ENCODE measurements around the gene TAF4B.
"Not testable (repeated sequence)": the region's sequence is repeated elsewhere in the genome, so short reads cannot be mapped to it uniquely, and the experiment has no call there.

Gene TAF4B

GRCh38 chr18:26233208-26233607 is 7.0 kb downstream of the TAF4B start:
- DNase-seq (ENCODE audit: low read depth): no peak

GRCh38 chr18:26237363-26237762 is 11.1 kb downstream of the TAF4B start:
- not testable (repeated sequence) for DNase-seq (ENCODE audit: low read depth)

GRCh38 chr18:26238718-26239117 is 12.5 kb downstream of the TAF4B start:
- DNase-seq (ENCODE audit: low read depth): not testable (repeated sequence)

- not testable (repeated sequence) for DNase-seq (ENCODE audit: low read depth)
These were observed 16.1 kb downstream of the TAF4B start for GRCh38 chr18:26242392-26242791.

- not testable (repeated sequence) for DNase-seq (ENCODE audit: low read depth)
These were observed 19.2 kb downstream of the TAF4B start for GRCh38 chr18:26245434-26245833.

- DNase-seq (ENCODE audit: low read depth): no peak
These were observed 26.2 kb downstream of the TAF4B start for GRCh38 chr18:26252411-26252810.

GRCh38 chr18:26254808-26255207 is 28.6 kb downstream of the TAF4B start:
- DNase-seq (ENCODE audit: low read depth): not testable (repeated sequence)

GRCh38 chr18:26255695-26256622 is 29.7 kb downstream of the TAF4B start:
- no peak for DNase-seq (ENCODE audit: low read depth)

- DNase-seq (ENCODE audit: low read depth): no peak
These were observed 32.5 kb downstream of the TAF4B start for GRCh38 chr18:26258711-26259110.

GRCh38 chr18:26259416-26259815 is 33.2 kb downstream of the TAF4B start:
- not testable (repeated sequence) for DNase-seq (ENCODE audit: low read depth)

- DNase-seq (ENCODE audit: low read depth): no peak
These were observed 35.9 kb downstream of the TAF4B start for GRCh38 chr18:26262156-26262555.

- no peak for DNase-seq (ENCODE audit: low read depth)
These were observed 41.2 kb downstream of the TAF4B start for GRCh38 chr18:26267357-26267930.

- no peak for DNase-seq (ENCODE audit: low read depth)
These were observed 42.2 kb downstream of the TAF4B start for GRCh38 chr18:26268454-26268853.

- DNase-seq (ENCODE audit: low read depth): no peak
These were observed 45.8 kb downstream of the TAF4B start for GRCh38 chr18:26271917-26272549.

GRCh38 chr18:26277374-26277773 is 51.1 kb downstream of the TAF4B start:
- DNase-seq (ENCODE audit: low read depth): no peak

GRCh38 chr18:26279428-26279827 is 53.2 kb downstream of the TAF4B start:
- no peak for DNase-seq (ENCODE audit: low read depth)

GRCh38 chr18:26286008-26286407 is 59.8 kb downstream of the TAF4B start:
- no peak for DNase-seq (ENCODE audit: low read depth)

- no peak for DNase-seq (ENCODE audit: low read depth)
These were observed 61.4 kb downstream of the TAF4B start for GRCh38 chr18:26287644-26288043.

GRCh38 chr18:26290385-26290784 is 64.1 kb downstream of the TAF4B start:
- DNase-seq (ENCODE audit: low read depth): no peak

GRCh38 chr18:26293982-26294381 is 67.7 kb downstream of the TAF4B start:
- no peak for DNase-seq (ENCODE audit: low read depth)

- no peak for DNase-seq (ENCODE audit: low read depth)
These were observed 71.9 kb downstream of the TAF4B start for GRCh38 chr18:26298107-26298506.

GRCh38 chr18:26301681-26302080 is 75.4 kb downstream of the TAF4B start:
- no peak for DNase-seq (ENCODE audit: low read depth)

- DNase-seq (ENCODE audit: low read depth): not testable (repeated sequence)
These were observed 77.0 kb downstream of the TAF4B start for GRCh38 chr18:26303222-26303621.

All from stimulated activated CD8-positive, alpha-beta memory T cell treated with anti-CD3 and anti-CD28 coated beads, Interleukin-7, amount 100 ng/mL, for 24 hours (primary cell).